ENCODE results near the gene ISCA2.

Gene ISCA2

GRCh38 chr14:74508844-74509428 lies 15.4 kb downstream of the ISCA2 start:
- no peak for DNase-seq (ENCODE audit: low read depth in 2 of 2)

DNA sequence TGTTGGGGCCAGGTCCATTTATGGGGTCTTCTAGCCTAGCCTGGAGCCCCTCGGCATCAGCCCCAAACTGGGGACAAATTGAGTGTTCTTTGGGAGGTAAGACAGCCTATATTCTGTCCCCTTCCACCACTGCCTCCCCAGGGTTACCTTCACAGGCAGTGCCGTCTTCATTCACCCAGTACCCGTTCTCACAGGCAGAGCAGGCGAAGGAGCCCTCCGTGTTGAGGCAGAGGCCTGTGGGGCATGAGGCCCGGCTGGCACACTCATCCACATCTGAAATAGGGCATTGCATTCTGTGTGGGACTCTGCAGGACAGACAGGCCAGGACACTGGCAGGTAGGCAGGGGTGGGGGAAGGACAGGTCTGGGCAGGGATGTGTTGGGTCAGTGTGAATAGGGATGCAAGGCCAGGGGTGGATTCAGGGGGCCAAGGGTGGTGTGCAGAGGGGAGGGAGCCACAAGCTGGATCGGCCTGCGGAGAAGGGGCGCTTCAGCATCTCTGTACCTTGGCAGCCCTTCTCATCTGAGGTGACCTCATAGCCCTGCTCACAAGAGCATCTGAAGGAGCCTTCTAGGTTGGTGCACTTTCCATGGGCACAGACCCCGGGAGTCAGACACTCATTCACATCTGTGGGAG lies 16.1 kb downstream of the ISCA2 start:
- DNase-seq (ENCODE audit: low read depth in 2 of 2), result no peak

DNA sequence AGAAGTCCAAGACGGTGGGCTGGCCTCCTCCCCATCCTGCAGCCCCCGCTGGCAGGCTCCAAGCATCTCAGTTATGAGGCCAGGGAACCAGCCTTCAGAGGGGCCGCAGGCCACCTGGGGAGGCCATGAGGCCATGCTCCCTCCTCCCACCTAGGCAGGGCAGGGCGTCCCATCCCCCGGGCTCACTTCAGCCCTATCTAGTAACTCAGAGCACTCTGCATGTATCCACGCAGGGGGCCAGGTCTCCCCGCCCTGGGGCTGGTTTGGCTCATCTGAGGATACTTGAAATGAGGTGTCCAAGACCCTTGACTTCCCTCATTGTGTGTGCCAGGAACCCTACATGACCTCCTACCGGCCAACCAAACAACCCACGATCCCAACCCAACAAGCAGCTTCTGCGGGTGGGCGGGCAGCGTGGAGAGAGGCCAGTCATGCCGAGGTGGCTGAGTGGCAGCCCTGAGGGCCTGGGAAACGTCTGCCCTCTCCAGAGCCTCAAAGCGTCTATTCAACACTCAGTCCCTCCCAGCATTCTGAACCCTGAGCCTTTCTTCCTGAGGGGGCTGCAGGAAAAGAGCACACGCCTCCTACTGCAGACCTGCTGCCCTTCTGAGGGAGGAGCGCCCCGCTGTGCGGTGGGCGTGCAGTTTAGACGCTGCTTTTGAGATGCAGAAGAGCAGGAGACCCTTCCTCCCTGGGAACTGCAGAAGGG lies 16.8 kb downstream of the ISCA2 start:
- no peak for DNase-seq (ENCODE audit: low read depth in 2 of 2)

DNA sequence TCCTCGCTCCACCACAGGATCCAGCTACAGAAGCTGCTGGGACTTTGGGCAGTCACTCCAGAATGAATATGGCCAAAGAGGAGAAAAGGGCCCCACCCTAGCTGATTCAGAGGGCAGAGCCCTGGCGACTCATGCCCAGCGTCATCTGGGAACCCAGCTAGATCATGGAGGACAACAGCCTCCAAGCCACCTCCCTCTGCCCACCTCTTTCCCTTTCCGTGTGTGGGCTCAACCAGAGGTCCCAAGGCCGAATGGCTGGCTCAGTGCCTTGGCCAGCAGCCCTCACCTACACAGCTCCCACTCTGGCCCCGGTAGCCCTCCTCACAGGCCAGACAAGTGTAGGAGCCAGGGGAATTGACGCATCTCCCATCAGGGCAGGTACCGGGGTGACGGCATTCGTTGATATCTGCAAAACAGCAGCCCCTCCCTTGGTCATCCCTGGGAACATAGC lies 17.4 kb downstream of the ISCA2 start:
- no peak for DNase-seq (ENCODE audit: low read depth in 2 of 2)

GRCh38 chr14:74511966-74512830 lies 18.6 kb downstream of the ISCA2 start:
- no peak for DNase-seq (ENCODE audit: low read depth in 2 of 2)

GRCh38 chr14:74514471-74514941 lies 20.9 kb downstream of the ISCA2 start:
- DNase-seq (ENCODE audit: low read depth in 2 of 2), result no peak

DNA sequence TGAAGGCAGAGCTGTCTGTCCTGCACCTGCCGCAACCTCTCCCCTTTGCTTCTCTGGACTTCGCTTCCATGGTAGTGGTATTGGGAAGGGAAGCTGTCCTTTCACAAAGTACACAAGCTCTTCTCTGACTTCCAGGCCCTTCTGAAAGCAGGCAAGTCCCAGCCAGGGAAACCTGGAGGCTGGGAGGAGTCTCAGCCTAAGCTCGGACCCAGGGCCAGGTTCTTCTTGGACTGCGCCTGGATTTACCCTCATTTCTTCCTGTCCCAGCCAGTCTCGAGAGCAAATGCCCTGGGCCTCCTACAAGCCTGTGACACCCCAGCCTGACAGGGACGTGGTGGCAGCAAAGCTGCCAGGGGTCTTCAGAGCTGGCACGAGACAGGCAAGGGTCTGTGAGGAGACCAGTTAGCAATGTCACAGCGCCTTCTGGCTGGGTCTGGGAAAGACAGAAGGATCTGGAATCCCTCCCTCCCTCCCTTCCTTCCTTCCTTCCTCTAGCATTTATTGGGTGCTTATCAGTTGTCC lies 22.4 kb downstream of the ISCA2 start:
- DNase-seq (ENCODE audit: low read depth in 2 of 2), result no peak

DNA sequence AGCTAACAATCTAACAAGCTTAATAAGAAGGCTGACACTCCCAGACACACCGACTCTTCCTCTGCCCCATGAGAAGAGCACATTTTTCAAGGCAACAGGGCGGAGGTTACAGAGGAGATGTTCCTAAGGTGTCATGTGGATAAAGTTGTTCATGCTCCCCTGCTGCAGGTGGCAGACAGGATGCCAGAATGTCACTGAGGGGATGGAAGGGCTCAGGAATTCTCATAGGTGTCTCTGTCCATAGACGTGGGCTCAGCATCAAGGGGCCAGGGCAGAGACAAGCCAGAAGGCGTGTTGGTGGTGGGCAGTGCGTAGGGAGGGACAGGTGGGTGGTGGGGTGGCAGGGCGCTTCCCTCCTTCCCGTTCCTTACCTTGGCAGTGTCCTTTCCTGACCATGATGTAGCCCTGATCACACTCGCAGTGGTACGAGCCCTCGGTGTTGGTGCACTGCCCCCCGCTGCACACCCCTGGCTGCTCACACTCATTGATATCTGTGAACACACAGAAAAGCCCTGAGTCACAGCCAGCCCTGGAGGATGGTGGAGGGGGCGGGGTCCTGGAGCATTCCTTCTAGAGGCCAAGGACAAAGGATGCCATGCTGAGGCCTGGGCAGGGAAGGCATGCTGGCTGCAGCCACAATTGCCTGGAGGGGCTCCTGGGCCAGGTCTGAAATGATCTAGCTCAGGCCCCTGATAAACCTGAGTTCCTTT lies 23.0 kb downstream of the ISCA2 start:
- DNase-seq (ENCODE audit: low read depth in 2 of 2), result no peak

- DNase-seq (ENCODE audit: low read depth in 2 of 2), result no peak
Observed at GRCh38 chr14:74517731-74518130, 24.2 kb downstream of the ISCA2 start.

DNA sequence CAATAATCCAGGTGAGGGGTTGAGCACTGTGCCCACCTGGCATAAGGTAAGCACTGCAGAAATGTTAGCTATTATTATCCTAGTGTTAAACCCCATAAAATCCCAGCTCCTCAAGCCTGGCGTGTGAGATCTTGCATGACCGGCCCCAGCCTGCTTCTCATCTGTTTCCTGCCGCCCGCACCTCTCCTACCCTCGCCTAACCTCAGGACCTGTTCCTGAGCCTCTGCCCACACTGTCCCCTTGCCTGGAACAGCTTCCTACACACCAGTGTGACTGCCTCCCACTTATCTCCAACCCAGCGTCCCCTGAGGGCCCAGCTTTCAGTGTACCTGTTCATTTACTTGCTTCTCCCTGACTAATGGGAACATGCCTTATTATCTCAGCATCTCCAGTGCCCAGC lies 24.7 kb downstream of the ISCA2 start:
- DNase-seq (ENCODE audit: low read depth in 2 of 2), result no peak

GRCh38 chr14:74519316-74520074 lies 25.9 kb downstream of the ISCA2 start:
- no peak for DNase-seq (ENCODE audit: low read depth in 2 of 2)

DNA sequence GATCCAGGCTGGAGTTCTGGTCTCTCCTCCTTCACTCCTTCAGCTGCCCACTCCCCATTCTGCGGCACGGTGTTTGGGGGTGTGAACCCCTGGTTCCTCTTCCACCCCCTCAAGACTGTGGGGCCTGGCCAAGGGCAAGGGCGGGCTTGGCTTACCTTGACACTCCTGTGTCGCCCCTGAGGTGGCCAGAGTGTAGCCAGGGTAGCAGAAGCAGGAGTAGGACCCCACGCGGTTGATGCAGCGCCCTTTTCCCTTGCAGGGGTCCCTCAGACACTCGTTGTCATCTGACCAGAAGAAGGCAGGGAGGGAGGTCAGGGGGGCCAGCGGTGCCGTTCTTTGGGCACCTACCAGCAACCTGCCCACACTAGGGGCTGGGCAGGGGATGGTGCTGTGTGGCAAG lies 28.2 kb downstream of the ISCA2 start:
- DNase-seq (ENCODE audit: low read depth in 2 of 2), result no peak

- DNase-seq (ENCODE audit: low read depth in 2 of 2), result no peak
Observed at GRCh38 chr14:74522740-74523139, 29.2 kb downstream of the ISCA2 start.

DNA sequence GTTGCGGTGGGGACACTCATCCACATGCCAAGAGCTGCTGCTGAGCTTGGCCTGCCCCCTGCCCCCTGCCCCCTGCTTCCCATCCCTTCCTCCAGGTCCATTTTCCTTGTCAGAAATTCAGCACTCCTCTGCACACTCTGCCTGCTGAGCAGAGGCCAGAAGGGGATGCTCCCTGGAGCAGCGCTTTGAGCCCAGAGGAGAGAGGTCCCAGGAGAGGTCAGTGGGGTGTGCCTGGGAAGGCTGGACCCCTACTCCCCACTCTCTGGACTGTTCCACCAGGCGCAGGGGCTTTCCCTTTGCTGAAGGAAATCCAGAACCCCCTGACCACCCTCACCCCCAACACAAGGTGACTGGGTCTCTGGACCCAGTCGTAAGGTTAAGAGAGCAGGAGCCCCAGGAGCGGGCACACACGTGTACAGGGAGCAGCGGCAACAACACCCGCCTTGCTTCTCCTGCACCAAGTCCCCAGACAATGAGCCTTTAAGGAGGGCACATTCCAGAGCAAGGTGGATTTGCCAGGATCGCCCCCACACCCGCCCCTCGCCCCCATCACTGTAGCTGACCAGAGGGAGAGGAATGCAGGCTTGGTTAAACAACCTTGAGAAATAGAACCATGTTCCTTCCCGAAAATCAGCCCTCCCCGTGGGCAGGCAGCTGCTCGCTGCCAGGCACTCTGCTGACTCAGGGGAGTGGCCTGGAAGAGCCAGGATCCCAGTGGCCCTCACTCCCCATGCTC lies 30.7 kb downstream of the ISCA2 start:
- DNase-seq (ENCODE audit: low read depth in 2 of 2), result no peak

- no peak for DNase-seq (ENCODE audit: low read depth in 2 of 2)
Observed at GRCh38 chr14:74524812-74525135, 31.2 kb downstream of the ISCA2 start.

DNA sequence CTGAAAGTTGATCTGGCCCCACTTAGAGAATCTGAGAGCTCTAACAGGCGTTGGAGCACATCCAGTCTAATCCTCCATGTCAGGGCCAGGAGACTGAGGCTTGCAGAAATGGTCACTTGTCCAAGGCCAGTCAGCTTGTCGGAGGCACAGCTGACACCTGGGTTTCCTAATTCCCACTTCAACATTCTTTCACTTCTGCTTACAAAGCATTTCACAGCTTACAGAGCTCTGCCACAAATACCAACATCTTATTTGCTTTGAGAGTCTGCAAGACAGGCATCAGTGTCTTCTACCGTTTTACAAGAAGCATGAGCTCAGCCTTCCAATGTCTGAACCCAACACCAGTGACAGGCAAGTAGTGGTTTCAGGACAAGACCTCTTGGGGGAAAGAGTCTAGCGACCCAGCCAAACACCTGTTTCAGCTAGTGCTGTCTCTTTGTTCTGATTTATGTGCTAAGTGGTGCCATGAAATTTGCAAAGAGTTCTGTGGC lies 31.8 kb downstream of the ISCA2 start:
- no peak for DNase-seq (ENCODE audit: low read depth in 2 of 2)

DNA sequence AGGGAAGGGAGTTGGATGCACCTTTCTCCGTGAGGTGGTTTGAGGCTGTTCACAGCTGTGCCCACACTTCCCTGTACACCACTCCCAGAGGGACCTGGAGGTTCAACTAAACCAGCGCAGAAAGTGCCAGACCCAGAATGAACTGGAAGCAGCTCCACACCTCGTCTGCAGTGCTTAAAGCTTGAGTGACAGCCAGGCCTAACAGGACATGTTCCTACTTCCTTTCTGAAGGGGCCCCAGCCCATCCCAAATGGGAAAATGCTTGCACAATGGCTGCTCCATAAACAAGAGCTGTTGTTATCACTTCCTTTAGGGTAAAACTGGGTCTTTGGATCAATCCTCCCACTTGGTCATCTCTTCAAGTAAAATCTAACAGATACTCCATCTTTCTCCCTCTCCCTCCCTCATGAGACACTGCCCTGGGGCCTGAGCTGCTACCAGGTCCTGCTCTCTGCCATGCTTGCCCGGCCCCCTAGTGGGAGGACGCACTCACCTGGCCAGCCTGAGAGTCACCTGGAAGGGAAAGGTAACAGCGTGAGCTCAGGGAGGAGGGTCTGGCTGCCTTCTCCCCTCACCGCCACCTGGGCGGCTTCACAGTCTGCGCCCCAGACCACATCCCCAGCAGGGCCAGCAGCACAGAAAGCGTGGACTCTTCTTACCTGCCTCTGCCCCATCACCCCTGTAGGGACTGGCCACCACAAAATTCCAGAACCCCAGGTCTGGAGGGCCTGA lies 33.5 kb downstream of the ISCA2 start:
- DNase-seq (ENCODE audit: low read depth in 2 of 2), result no peak

DNA sequence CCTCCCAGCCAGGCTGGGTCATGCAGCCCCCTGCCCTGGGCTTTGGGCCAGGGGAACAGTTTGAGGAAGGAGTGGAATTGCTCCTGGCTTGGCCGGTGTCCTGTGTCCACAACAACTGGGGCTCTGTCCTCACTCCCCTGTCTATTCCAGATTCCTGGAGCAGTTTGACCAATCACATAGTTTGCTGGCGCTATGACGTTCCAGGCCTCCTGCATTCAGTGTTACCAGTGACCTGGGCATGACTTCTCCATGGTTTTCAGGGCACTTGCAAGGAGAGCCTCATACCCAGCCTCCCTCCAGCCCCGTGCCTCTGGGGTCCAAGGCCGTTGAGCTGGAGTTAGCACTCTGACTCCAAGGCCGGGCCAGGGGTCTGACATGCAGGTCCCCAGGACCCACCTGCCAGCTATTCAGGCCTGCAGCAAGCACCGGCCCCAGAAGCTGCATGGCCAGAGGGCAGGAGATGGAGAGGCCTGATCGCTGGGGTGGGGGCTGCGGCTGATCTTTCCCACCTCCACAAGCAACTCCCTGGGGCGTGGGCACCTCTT lies 34.2 kb downstream of the ISCA2 start:
- no peak for DNase-seq (ENCODE audit: low read depth in 2 of 2)

- no peak for DNase-seq (ENCODE audit: low read depth in 2 of 2)
Observed at GRCh38 chr14:74528406-74528805, 34.8 kb downstream of the ISCA2 start.

Data from stimulated activated CD8-positive, alpha-beta memory T cell treated with anti-CD3 and anti-CD28 coated beads, Interleukin-7, amount 100 ng/mL, for 4 hours (primary cell).